SH-SY5Y (cell line): Measurements from ENCODE around the gene CCDC102B.

Experiments
- GATA2 ChIP-seq: IDR thresholded peaks from 2 replicates; pipeline ENCODE4 v1.6.1; 2011; ENCODE audit warnings: mild to moderate bottlenecking, low read depth, low read length
- GATA3 ChIP-seq: IDR thresholded peaks from 2 replicates; pipeline ENCODE4 v1.6.1; 2011; ENCODE audit warnings: low read depth, mild to moderate bottlenecking, low read length, moderate library complexity

DNA sequence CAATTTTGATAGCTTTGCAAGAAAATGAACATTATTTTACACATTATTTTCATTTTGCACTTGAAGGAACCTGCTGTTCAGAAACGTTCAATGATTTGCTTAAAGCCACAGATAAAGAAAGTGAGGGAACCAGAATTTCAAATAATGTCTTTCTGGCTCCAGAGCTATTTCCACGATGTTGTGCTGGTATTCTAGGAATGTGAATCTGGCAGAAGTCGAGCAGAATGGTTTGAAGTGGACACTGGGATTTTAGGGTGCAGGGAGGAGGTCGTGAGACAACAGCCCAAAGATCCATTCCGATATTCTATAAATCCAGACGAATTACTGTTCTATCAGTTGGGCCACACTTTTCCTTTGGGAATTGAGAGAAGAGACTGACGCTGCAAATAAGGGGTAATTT lies 2.2 kb downstream of the CCDC102B start:
- TF ChIP-seq GATA3: no peak
- no peak for TF ChIP-seq GATA2
